Sigmoid colon (tissue), 7 donors: ENCODE data around the gene CARM1. TPM values are rescaled to one million over a fixed set of nuclear protein-coding genes. Genes with fewer than 3 reads are reported as not detected.
A peak's percentile ranks its signal among the peaks of the same experiment; 100 is the strongest.

ENCODE experiments used
- DNase-seq: peaks from one replicate; pipeline ENCODE4 v3.0.0-alpha.2; 2019
- H3K27ac ChIP-seq, 4 donors: fragments of 200-600 bp; sonication (generic); one replicate each; pipeline ENCODE4 v1.5.1; 2016 to 2019; ENCODE audit warnings: mild to moderate bottlenecking in 1 of 4
- H3K27me3 ChIP-seq, 3 donors: fragments of 200-600 bp; sonication (generic); one replicate each; pipeline ENCODE4 v1.5.1; 2019; ENCODE audit warnings: mild to moderate bottlenecking in 1 of 3
- H3K36me3 ChIP-seq, 4 donors: fragments of 200-600 bp; sonication (generic); one replicate each; pipeline ENCODE4 v1.5.1; 2016 to 2019
- H3K4me1 ChIP-seq, 4 donors: fragments of 200-600 bp; sonication (generic); one replicate each; pipeline ENCODE4 v1.5.1; 2017 to 2019
- H3K4me3 ChIP-seq, 4 donors: fragments of 200-600 bp; sonication (generic); one replicate each; pipeline ENCODE4 v1.5.1; 2017 to 2019; ENCODE audit warnings: mild to moderate bottlenecking in 2 of 4, moderate library complexity in 1 of 4
- H3K9me3 ChIP-seq, 4 donors: fragments of 200-600 bp in 3 of 4; sonication (generic) in 3 of 4; one replicate each; pipeline versions ENCODE4 v1.5.1 to v1.6.1; 2013 to 2019
- EP300 ChIP-seq, 4 donors: sonication (generic); formaldehyde crosslinking; IDR thresholded peaks; one replicate each; pipeline ENCODE4 v1.6.1; 2017; ENCODE audit warnings: antibody characterized with exemption in 4 of 4
- POLR2A ChIP-seq, 2 donors: fragments of 450-650 bp; IDR thresholded peaks; one replicate each; pipeline ENCODE4 v1.6.1; 2016; ENCODE audit warnings: antibody characterized with exemption in 2 of 2, mild to moderate bottlenecking in 2 of 2, moderate library complexity in 2 of 2
- POLR2AphosphoS5 ChIP-seq, 4 donors: sonication (generic); formaldehyde crosslinking; IDR thresholded peaks; one replicate each; pipeline ENCODE4 v1.6.1; 2017; ENCODE audit warnings: antibody characterized with exemption in 4 of 4
- WGBS, 2 donors: extraction: QIAGEN DNeasy Blood & Tissue Kit; methylation state at CpG; one replicate each; pipeline ENCODE4 v1.1.7; 2013; 5-methylcytosine and 5-hydroxymethylcytosine counted together
- intact Hi-C: fragments of 100-400 bp; cut with DNase I; formaldehyde crosslinking; loops from one replicate; pipeline ENCODE4 v1.15.1; 2023
- polyA plus RNA-seq, 3 donors: library from polyadenylated mRNA; stranded (reverse); fragments of 200-250 nt; gene quantifications; one replicate each; pipeline ENCODE4 v1.2.3, GENCODE V29; 2013
- total RNA-seq, 4 donors: library from RNA; depleted of rRNA; stranded (reverse); fragments of >200 nt; gene quantifications; one replicate each; pipeline ENCODE4 v1.1.0, GENCODE V29; 2016
- TF ChIP-seq, protein P1 (sequence below), 4 experiments: fragments of 450-650 bp in 3 of 4; fragments of 200-600 bp in 1 of 4; IDR thresholded peaks; one replicate each; pipeline ENCODE4 v1.5.1; 2016 to 2019; ENCODE audit warnings: antibody characterized with exemption in 4 of 4, mild to moderate bottlenecking in 3 of 4, moderate library complexity in 2 of 4
- donor health status: healthy with polysubstance abuse.
- donor health status: Bipolar disorder and iron deficiency.
- donor health status: healthy.

CARM1 gene
- total and polyA plus RNA-seq, 7 donors = 18.1 to 51.8 (median 21.6) TPM

DNA sequence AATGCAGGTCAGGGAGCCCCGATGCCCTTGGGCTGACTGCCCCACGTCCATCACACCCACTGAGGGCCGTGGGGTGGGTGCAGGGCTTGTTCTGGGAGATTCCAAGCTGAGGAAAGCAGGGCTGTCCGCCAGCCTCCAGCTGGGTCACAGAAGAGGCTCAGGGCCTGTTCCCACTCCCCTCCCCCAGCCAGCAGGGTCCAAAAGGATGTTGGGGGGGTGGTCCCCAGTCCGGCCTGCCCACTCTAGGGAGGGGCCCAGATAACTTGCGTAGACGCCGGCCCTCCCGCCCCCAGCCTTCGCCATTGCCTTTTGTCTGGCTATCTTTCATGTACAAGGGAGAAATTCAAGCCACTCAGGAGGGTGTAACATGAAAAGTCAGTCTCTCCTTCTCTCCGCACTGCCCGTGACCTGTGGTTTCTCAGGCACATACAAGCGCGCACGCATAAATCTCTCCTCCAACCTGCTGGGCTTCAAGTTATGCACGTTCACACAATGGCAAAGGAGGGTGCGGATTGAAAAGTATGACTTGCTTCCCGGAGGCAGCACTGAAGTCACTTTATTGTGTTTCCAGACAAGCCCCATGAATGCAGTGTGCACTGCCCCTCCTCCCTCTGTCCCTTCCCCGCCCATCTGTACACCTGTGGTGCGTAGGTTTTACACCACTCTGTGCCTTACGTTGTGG, 20.2 kb downstream of the CARM1 start:
- H3K36me3 ChIP-seq = no peaks in the 10 kb centered on the region
- DNase-seq = no peak
- WGBS, 2 donors = 20 to 61% methylated on average over 21 of the region's 21 CpGs
- no peaks in the 10 kb centered on the region for H3K9me3 ChIP-seq
- no peak overlapping the region for H3K4me3 ChIP-seq
- H3K27me3 ChIP-seq = no peaks in the 10 kb centered on the region
- TF ChIP-seq POLR2AphosphoS5 (IDR thresholded peaks at IDR 0.05) = peak in 1 of 4 donors; percentile 38
- TF ChIP-seq, protein P1, sequence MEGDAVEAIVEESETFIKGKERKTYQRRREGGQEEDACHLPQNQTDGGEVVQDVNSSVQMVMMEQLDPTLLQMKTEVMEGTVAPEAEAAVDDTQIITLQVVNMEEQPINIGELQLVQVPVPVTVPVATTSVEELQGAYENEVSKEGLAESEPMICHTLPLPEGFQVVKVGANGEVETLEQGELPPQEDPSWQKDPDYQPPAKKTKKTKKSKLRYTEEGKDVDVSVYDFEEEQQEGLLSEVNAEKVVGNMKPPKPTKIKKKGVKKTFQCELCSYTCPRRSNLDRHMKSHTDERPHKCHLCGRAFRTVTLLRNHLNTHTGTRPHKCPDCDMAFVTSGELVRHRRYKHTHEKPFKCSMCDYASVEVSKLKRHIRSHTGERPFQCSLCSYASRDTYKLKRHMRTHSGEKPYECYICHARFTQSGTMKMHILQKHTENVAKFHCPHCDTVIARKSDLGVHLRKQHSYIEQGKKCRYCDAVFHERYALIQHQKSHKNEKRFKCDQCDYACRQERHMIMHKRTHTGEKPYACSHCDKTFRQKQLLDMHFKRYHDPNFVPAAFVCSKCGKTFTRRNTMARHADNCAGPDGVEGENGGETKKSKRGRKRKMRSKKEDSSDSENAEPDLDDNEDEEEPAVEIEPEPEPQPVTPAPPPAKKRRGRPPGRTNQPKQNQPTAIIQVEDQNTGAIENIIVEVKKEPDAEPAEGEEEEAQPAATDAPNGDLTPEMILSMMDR (IDR thresholded peaks at IDR 0.05) = no peak
- H3K27ac ChIP-seq = peak overlapping the region in 3 of 4 donors; percentile 55 to 69 (median 57)
- H3K4me1 ChIP-seq = peaks cover 0 to 76% (median 65%) of the 10 kb centered on the region in 4 donors
- intact Hi-C loops = no loop called here

DNA sequence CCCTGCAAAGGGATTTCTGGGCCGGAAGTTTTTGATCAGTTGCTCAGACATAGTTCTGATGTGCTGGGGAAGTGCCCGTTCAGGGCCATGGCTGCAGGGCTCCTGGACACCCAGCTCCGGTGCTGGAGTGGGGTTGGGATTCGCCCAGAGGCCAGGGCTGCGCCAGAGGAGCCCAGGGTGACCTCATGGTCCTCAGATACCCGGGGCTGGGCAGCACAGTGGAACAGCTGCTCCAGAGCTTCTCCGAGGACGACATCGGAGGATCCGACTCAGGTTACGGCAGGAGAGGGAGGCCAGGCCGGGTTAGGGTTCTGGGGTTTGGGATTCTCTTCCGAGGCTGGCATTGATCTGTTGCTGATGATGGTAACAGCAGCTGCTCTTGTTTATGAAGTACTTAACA, 20.9 kb downstream of the CARM1 start:
- Histone ChIP-seq H3K4me1 (peaks cover 0 to 76% (median 66%) of the 10 kb centered on the region in 4 donors), H3K27ac (peak overlapping the region in 3 of 4 donors; percentile 55 to 69 (median 57)), H3K4me3 (no peak overlapping the region), H3K36me3 (no peaks in the 10 kb centered on the region), H3K27me3 (no peaks in the 10 kb centered on the region), H3K9me3 (no peaks in the 10 kb centered on the region)
- 38 to 75% methylated on average over 13 of the region's 13 CpGs for WGBS, 2 donors
- TF ChIP-seq POLR2A (IDR thresholded peaks at IDR 0.05) (no peak), POLR2AphosphoS5 (IDR thresholded peaks at IDR 0.05) (no peak)
- TF ChIP-seq, protein P1 (IDR thresholded peaks at IDR 0.05) = no peak
- no peak for DNase-seq
- intact Hi-C loops = no loop called here

DNA sequence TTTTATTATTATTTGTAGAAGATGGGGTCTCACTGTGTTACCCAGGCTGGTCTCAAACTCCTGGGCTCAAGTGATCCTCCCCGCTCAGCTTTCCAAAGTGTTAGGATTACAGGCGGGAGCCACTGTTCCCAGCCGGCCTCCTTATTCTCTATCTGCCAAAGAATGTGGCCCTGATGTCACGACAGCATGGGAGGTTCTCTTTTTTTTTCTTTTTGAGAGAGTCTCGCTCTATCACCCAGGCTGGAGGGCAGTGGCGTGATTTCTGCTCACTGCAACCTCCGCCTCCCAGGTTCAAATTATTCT, 23.5 kb downstream of the CARM1 start:
- no peak overlapping the region for H3K4me3 ChIP-seq
- intact Hi-C loops = no loop called here
- no peak overlapping the region for H3K27ac ChIP-seq
- 92 to 94% methylated on average over 7 of the region's 7 CpGs for WGBS, 2 donors
- H3K36me3 ChIP-seq = no peaks in the 10 kb centered on the region
- DNase-seq = no peak
- H3K4me1 ChIP-seq = peaks cover 0 to 80% (median 69%) of the 10 kb centered on the region in 4 donors
- no peaks in the 10 kb centered on the region for H3K9me3 ChIP-seq
- TF ChIP-seq, protein P1 (IDR thresholded peaks at IDR 0.05) = no peak
- TF ChIP-seq EP300 (IDR thresholded peaks at IDR 0.05) (no peak), POLR2AphosphoS5 (IDR thresholded peaks at IDR 0.05) (no peak), POLR2A (IDR thresholded peaks at IDR 0.05) (no peak)
- H3K27me3 ChIP-seq = no peaks in the 10 kb centered on the region

DNA sequence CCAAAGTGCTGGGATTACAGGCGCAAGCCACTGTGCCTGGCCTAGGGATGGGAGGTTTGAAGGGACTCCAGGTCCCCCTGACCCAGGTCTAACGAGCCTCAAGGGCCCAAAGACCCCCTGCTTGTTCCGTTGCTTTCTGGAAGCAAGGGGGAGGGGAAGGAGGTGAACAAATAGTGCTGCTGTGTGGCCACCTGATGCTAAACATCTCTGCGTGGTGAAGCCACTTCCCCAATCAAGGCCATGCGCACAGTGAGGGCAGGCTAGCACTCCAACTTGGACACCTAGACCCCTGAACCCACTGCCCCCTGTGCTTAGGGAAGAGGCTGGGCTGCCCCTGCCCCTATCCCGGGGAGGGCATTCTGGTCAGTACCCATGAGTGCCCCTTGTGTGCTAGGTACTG, 24.0 kb downstream of the CARM1 start:
- no peaks in the 10 kb centered on the region for H3K36me3 ChIP-seq
- intact Hi-C loops = no loop called here
- H3K9me3 ChIP-seq = no peaks in the 10 kb centered on the region
- no peak overlapping the region for H3K4me3 ChIP-seq
- no peak overlapping the region for H3K27ac ChIP-seq
- WGBS, 2 donors = 89 to 91% methylated on average over 6 of the region's 6 CpGs
- no peak for DNase-seq
- H3K4me1 ChIP-seq = peaks cover 0 to 85% (median 74%) of the 10 kb centered on the region in 4 donors
- TF ChIP-seq EP300 (IDR thresholded peaks at IDR 0.05) (no peak), POLR2AphosphoS5 (IDR thresholded peaks at IDR 0.05) (no peak)
- no peaks in the 10 kb centered on the region for H3K27me3 ChIP-seq

DNA sequence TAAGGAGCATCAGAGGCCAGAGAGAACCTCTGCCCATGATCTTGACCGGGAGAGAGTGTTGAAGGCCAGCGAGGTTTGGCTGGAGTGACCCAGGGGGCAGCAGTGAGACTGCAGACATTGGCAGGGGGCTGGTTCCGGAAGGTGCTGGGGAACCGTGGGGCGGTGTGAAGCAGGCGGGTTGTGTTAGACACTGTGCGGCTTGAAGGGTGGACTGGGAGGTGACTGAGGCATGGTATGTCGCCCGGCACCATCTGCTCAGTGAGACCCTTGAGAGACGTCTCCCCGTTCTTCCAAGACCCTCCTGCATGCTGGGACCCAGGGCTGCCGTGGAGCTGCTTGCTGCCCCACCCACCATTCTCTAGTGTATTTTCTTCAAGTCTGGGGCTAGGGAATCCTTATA, 24.6 kb downstream of the CARM1 start:
- intact Hi-C loops = no loop called here
- Histone ChIP-seq H3K27ac (no peak overlapping the region), H3K9me3 (no peaks in the 10 kb centered on the region), H3K27me3 (no peaks in the 10 kb centered on the region), H3K36me3 (no peaks in the 10 kb centered on the region), H3K4me3 (no peak overlapping the region), H3K4me1 (peaks cover 0 to 88% (median 78%) of the 10 kb centered on the region in 4 donors)
- DNase-seq = no peak
- TF ChIP-seq, protein P1 (IDR thresholded peaks at IDR 0.05) = no peak
- TF ChIP-seq POLR2A (IDR thresholded peaks at IDR 0.05) = no peak
- TF ChIP-seq EP300 (IDR thresholded peaks at IDR 0.05) = no peak
- no peak for TF ChIP-seq POLR2AphosphoS5 (IDR thresholded peaks at IDR 0.05)
- WGBS, 2 donors = 89 to 90% methylated on average over 12 of the region's 12 CpGs
